GM19372 (cell line): ENCODE measurements around the gene SLC10A3.

ENCODE experiments used
- ATAC-seq: cut with Tn5 transposase; IDR thresholded peaks from one replicate; pipeline ENCODE4 v1.9.1; 2021; ENCODE audit warnings: mild to moderate bottlenecking, low read depth, moderate library complexity; ENCODE audit not compliant: unreplicated experiment

Gene SLC10A3

DNA sequence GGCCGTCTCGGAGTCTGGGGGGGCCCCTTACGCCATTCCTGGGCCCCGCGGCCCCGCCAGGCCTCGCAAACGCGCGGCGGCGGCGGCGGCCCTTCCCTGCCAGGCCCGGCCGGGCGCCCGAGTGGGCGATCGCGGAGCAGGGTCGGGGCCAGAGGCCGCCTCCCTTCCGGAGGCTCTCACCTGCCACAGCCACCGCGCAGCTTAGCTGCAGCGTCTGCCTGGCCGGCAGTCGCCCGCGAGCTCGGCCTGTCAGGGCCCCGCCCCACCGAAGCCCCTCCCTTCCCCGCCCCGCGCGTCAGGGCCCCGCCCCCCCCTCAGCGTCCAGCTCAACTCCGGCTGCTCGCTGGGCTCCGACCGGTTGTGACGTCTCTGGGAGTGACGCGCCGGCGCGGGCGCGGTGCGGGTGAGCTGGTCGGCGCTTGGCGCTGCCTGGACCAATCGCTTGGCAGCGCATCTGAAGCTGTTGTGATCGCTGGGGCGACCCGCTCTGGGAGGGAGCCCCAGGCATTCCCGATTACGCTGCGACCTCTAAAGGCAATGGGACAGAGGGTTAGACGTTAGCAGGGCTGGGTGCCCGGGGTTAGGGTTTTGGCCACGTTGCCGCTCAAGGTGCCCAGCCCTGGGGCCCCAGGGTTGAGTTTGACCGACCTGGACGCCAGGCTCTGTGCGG, at the start of gene SLC10A3:
Gene SLC10A3, minus strand, starts transcription at position 216 of the 670 bp plus-strand sequence. CDS start 1,689 bp downstream, outside the sequence.
- ATAC-seq = peak; percentile 77

GRCh38 chrX:154539077-154539476, 48.6 kb upstream of the SLC10A3 start:
- no peak for ATAC-seq

DNA sequence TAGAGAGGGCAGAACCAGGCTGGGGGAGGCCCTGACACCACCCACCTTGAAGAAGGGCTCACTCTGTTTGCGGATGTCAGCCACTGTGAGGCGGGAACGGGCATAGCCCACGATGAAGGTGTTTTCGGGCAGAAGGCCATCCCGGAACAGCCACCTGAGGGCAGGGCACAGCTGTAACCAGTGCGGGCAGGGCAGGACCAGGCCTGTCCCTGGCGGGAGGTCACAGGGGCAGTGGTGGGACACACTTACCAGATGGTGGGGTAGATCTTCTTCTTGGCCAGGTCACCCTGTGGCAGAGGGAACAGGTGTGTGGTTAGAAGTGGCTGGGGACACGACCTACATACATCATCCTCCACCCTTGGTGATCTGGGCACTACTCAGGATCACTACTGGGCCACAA, 45.5 kb upstream of the SLC10A3 start:
- no peak for ATAC-seq

GRCh38 chrX:154534526-154535322, 44.3 kb upstream of the SLC10A3 start:
- ATAC-seq = peak; percentile 86

GRCh38 chrX:154532690-154533089, 42.3 kb upstream of the SLC10A3 start:
- ATAC-seq = no peak

GRCh38 chrX:154531626-154532025, 41.2 kb upstream of the SLC10A3 start:
- ATAC-seq = no peak

DNA sequence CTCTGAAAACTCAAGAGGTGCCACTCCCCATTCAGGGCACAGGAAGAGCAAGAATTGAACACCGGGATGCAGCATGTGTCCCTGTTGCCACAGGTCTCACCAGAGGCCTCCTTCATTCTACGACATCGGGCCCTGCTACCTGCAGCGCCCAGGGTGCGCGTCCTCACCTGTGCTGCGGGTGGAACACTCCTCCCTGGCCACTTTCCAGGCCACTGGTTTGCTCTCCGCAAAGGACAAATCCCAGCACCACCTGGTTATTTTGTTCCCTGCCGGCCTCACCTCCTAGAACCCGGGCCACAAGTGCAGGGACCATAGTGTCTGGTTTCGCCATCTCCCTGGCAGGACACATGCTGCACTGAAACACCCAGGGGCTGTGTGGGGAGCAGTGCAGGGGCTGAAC, 39.9 kb upstream of the SLC10A3 start:
- no peak for ATAC-seq

DNA sequence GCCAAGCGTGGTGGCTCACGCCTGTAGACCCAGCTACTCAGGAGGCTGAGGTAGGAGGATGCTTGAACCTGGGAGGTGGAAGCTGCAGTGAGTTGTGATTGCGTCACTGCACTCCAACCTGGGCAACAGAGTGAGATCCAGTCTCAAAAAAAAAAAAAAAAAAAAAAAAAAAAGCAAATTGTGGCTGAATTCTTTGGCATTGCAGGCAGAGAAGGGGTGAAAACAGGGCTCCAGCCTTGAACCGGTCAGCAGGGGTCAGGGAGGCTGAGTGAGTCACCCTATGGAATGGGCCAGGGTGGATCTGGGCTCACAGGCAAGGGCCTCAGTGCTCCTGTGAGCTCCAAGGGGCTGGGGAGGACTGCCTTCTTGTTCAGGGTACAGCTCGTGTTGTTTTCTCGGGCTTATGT, 38.8 kb upstream of the SLC10A3 start:
- no peak for ATAC-seq

DNA sequence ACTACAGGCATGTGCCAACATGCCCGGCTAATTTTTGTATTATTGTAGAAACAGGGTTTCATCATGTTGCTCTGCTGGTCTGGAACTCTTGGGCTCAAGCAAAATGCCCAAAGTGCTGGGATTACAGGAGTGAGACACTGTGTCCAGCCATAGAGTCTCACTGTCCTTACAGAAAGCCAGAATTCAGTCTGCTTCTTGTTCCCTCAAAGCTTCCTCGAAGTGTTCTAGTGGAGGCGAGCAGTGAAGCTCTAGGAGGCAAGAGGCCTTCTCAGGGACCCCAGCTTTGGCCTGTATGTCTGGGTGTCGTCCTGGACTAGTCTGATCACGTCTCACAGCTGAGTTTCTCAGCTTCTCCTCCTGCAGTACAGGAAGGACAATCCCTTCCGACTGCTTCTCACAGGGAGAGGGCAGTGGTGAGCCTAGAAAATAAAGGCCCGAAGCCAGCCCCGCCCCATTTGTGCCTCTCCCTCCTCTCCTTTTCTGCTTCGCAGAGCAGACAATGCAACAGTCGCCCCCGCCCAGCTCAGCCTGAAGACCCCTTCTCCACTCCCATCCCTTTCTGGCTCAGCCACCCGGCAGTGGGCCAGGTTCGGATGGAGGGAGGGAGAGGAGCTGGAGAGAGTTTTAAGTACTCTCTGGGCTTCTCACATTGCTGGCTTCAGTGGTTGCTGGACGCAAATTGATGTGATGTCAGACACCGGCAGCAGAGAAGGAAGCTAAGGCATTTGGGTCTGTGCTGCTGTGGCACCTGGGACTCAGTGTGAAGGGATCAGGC, 36.7 kb upstream of the SLC10A3 start:
- ATAC-seq = no peak

GRCh38 chrX:154525606-154526490, 35.4 kb upstream of the SLC10A3 start:
- ATAC-seq = no peak

- ATAC-seq = no peak
Observed at GRCh38 chrX:154519389-154519788, 29.0 kb upstream of the SLC10A3 start.

- ATAC-seq = no peak
Observed at GRCh38 chrX:154517101-154517781, 26.8 kb upstream of the SLC10A3 start.

GRCh38 chrX:154516656-154517100, 26.2 kb upstream of the SLC10A3 start:
- no peak for ATAC-seq

- ATAC-seq = peak; percentile 84
Observed at GRCh38 chrX:154515966-154516655, 25.7 kb upstream of the SLC10A3 start, which contains the start of gene FAM3A. FAM3A (minus strand) TSS chrX:154516232; CDS start chrX:154515772, 460 bp downstream.

- ATAC-seq = peak; percentile 11
Observed at GRCh38 chrX:154515090-154515965, 24.9 kb upstream of the SLC10A3 start.

- no peak for ATAC-seq
Observed at GRCh38 chrX:154513716-154514115, 23.3 kb upstream of the SLC10A3 start.

DNA sequence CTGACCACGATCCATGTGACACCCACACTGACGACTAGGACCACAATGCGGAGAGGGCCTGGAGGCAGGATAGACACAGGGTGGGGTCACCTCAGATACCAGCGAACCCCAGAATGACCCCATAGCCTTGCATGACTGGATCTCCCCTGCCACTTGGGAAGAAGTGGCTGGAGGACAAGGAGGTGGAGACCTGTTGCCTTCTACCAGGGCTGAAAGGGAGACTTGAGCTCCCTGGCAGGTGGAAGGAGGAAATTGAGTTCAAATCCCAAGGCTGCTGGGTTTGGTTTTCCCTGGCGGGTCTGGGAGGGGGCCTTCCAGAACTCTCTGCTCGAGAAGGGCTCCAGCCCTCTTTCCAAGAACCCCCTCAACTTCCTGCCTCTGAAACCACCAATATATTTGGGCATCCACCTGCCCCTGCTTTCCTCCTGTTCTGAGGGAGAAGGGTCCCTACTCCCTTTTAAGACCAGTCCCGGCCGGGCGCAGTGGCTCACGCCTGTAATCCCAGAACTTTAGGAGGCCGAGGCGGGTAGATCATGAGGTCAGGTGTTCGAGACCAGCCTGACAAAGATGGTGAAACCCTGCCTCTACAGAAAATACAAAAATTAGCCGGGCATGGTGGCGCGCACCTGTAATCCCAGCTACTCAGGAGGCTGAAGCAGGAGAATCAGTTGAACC, 22.6 kb upstream of the SLC10A3 start:
- ATAC-seq = no peak
